ENCODE results near the gene RAMACL.

RAMACL gene

DNA sequence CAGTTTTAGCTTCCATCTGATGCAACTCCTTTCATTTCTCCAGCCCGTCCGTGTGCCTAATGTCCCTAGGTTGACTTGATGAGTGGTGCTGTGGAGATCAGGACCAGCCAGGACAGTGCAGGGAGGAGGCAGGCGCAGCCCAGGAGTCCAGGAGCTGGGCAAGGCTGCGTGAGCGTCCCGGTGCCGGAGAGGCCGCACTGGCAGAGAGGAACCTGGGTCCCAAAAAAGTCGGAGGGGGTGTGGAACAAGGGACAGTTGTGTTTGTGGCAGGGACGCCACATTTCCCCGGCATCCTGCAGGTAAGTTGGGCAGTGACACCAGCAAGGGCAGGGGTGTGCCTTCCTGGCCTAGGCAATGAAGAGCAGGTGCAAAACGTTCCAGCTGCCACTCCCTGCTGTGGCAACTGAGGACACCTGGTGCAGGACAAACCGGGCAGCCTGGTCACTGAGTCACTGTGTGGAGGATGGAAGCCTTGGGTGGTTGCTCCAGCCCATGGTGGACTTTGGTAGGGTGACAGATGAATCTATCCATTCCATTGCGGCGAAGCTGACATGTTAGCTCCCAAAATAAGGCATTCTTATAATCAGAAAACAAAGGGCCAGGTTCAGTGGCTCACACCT is 53.2 kb downstream of the RAMACL start:
- no peak for DNase-seq (ENCODE audit: low read depth in 2 of 3, low spot score in 1 of 3)

All from stimulated activated CD4-positive, alpha-beta T cell treated with anti-CD3 and anti-CD28 coated beads, Interleukin-12 subunit alpha, Interleukin-12 subunit beta, amount 100 ng/mL, for 48 hours (primary cell).